Gastrocnemius medialis (tissue), 4 donors: ENCODE results near the gene TOMM40L. TPM values are rescaled to one million over a fixed set of nuclear protein-coding genes. Genes with fewer than 3 reads are reported as not detected.

ENCODE experiments used
- ATAC-seq, 2 donors: fragments of 150-250 bp; one replicate each; pipeline ENCODE4 v1.9.1; 2016
- DNase-seq, 2 donors: peaks; one replicate each; pipeline ENCODE4 v3.0.0-alpha.2; 2019
- H3K27ac ChIP-seq, 4 donors: fragments of 200-600 bp; sonication (generic); 1 replicate in 1 of 4; 2 replicates in 3 of 4; pipeline ENCODE4 v1.5.1; 2016 to 2018; ENCODE audit warnings: mild to moderate bottlenecking in 2 of 4, moderate library complexity in 1 of 4
- H3K27me3 ChIP-seq, 3 donors: fragments of 200-600 bp; sonication (generic) in 2 of 3; 1 replicate in 1 of 3; 2 replicates in 2 of 3; pipeline versions ENCODE4 v1.5.1 to v1.6.0; 2016 to 2019; ENCODE audit warnings: mild to moderate bottlenecking in 1 of 3, moderate library complexity in 1 of 3
- H3K36me3 ChIP-seq, 2 donors: fragments of 200-600 bp; sonication (generic) in 1 of 2; one replicate each; pipeline ENCODE4 v1.5.1; 2017 to 2018
- H3K4me1 ChIP-seq, 2 donors: fragments of 200-600 bp; sonication (generic) in 1 of 2; one replicate each; pipeline ENCODE4 v1.5.1; 2016 to 2017; ENCODE audit warnings: mild to moderate bottlenecking in 2 of 2
- H3K4me3 ChIP-seq, 4 donors: fragments of 200-600 bp; sonication (generic) in 3 of 4; 1 replicate in 1 of 4; 2 replicates in 3 of 4; pipeline ENCODE4 v1.5.1; 2016 to 2019; ENCODE audit warnings: mild to moderate bottlenecking in 2 of 4
- H3K9me3 ChIP-seq, 3 donors: fragments of 200-600 bp; sonication (generic) in 2 of 3; 1 replicate in 1 of 3; 2 replicates in 2 of 3; pipeline ENCODE4 v1.5.1; 2016 to 2019
- CTCF ChIP-seq, 5 experiments: fragments of 450-650 bp in 3 of 5; fragments of 200-600 bp in 2 of 5; sonication (generic) in 2 of 5; IDR thresholded peaks in 4 of 5; conservative IDR thresholded peaks in 1 of 5; 1 replicate in 4 of 5; 2 replicates in 1 of 5; pipeline ENCODE4 v1.5.1; 2016 to 2019; ENCODE audit warnings: antibody characterized with exemption in 5 of 5, mild to moderate bottlenecking in 3 of 5, moderate library complexity in 3 of 5
- POLR2A ChIP-seq, 2 donors: fragments of 450-650 bp; IDR thresholded peaks; one replicate each; pipeline ENCODE4 v1.6.1; 2017; ENCODE audit warnings: antibody characterized with exemption in 2 of 2, mild to moderate bottlenecking in 2 of 2, moderate library complexity in 2 of 2
- in situ Hi-C, 4 donors: fragments of 200-750 bp; cut with MboI; loops; one replicate each; pipeline versions ENCODE4 v1.15.0 to v1.8.0; 2017; ENCODE audit warnings: low sequenced_read_pairs in 4 of 4
- intact Hi-C: fragments of 100-400 bp; cut with DNase I; formaldehyde crosslinking; loops from one replicate; pipeline ENCODE4 v1.15.1; 2023; ENCODE audit warnings: low total_unique reads
- total RNA-seq, 4 donors: library from RNA; depleted of rRNA; stranded (reverse); fragments of >200 nt; gene quantifications; one replicate each; pipeline versions ENCODE4 v1.1.0 to v1.2.3, GENCODE V29; 2016

TOMM40L gene
- total RNA-seq, 4 donors from 2014 or later = 8.3 to 22.7 (median 16.9) TPM

- H3K27me3 ChIP-seq = peaks cover 38 to 46% (median 45%) of the 10 kb centered on the region in 3 donors
- H3K4me3 ChIP-seq = no peak overlapping the region
- no peak for ATAC-seq
Measured at GRCh38 chr1:161259765-161260164, 33.9 kb downstream of the TOMM40L start.

GRCh38 chr1:161260376-161261260, 34.8 kb downstream of the TOMM40L start:
- H3K4me1 ChIP-seq = peaks cover 0 to 4% of the 10 kb centered on the region in 2 donors
- no peak overlapping the region for H3K4me3 ChIP-seq
- H3K36me3 ChIP-seq = no peaks in the 10 kb centered on the region
- DNase-seq (no peak), ATAC-seq (no peak)
- H3K27ac ChIP-seq = no peak overlapping the region
- H3K27me3 ChIP-seq = peaks cover 38 to 46% (median 45%) of the 10 kb centered on the region in 3 donors
- H3K9me3 ChIP-seq = peaks cover 0 to 7% (median 4%) of the 10 kb centered on the region in 3 donors
- in situ Hi-C loops (no loop called here), intact Hi-C loops (no loop called here)
- TF ChIP-seq CTCF (IDR thresholded peaks at IDR 0.05 in 4 of 5, conservative IDR thresholded peaks at IDR 0.05 in 1 of 5) = no peak
- no peak for TF ChIP-seq POLR2A (IDR thresholded peaks at IDR 0.05)

More at GRCh38 chr1:161259765-161260164, 33.9 kb downstream of the TOMM40L start:
- Histone ChIP-seq H3K4me1 (peaks cover 0 to 4% of the 10 kb centered on the region in 2 donors), H3K36me3 (no peaks in the 10 kb centered on the region), H3K9me3 (peaks cover 0 to 7% (median 4%) of the 10 kb centered on the region in 3 donors), H3K27ac (no peak overlapping the region)
- intact Hi-C loops = no loop called here
- in situ Hi-C loops = no loop called here
- DNase-seq = no peak
- TF ChIP-seq CTCF (IDR thresholded peaks at IDR 0.05 in 4 of 5, conservative IDR thresholded peaks at IDR 0.05 in 1 of 5) (no peak), POLR2A (IDR thresholded peaks at IDR 0.05) (no peak)

- Histone ChIP-seq H3K27ac (no peak overlapping the region), H3K4me3 (no peak overlapping the region), H3K27me3 (peaks cover 38 to 45% (median 44%) of the 10 kb centered on the region in 3 donors), H3K36me3 (no peaks in the 10 kb centered on the region), H3K4me1 (peaks cover 0 to 4% of the 10 kb centered on the region in 2 donors), H3K9me3 (peaks cover 0 to 7% (median 4%) of the 10 kb centered on the region in 3 donors)
- intact Hi-C loops = no loop called here
- no peak for ATAC-seq
- DNase-seq = no peak
- no peak for TF ChIP-seq CTCF (IDR thresholded peaks at IDR 0.05 in 4 of 5, conservative IDR thresholded peaks at IDR 0.05 in 1 of 5)
- no peak for TF ChIP-seq POLR2A (IDR thresholded peaks at IDR 0.05)
- in situ Hi-C loops = no loop called here
Measured at GRCh38 chr1:161261261-161262235, 35.7 kb downstream of the TOMM40L start.

GRCh38 chr1:161265305-161265704, 39.4 kb downstream of the TOMM40L start:
- intact Hi-C loops (no loop called here), in situ Hi-C loops (no loop called here)
- Histone ChIP-seq H3K36me3 (no peaks in the 10 kb centered on the region), H3K4me1 (no peaks in the 10 kb centered on the region), H3K27ac (no peak overlapping the region), H3K9me3 (no peaks in the 10 kb centered on the region), H3K27me3 (peaks cover 8 to 16% (median 11%) of the 10 kb centered on the region in 3 donors), H3K4me3 (no peak overlapping the region)
- TF ChIP-seq CTCF (IDR thresholded peaks at IDR 0.05 in 4 of 5, conservative IDR thresholded peaks at IDR 0.05 in 1 of 5) = no peak
- TF ChIP-seq POLR2A (IDR thresholded peaks at IDR 0.05) = no peak
- DNase-seq (no peak), ATAC-seq (no peak)
